Vein endothelial cell (primary cell): ENCODE data around the gene CARNS1. TPM values are rescaled to one million over a fixed set of nuclear protein-coding genes. Genes with fewer than 3 reads are reported as not detected.

Source experiments
- small RNA-seq: library from RNA; depleted of rRNA; stranded (forward); fragments of <200 nt; gene quantifications from one replicate; pipeline ENCODE3, GENCODE V24; 2012
- total RNA-seq: library from RNA; depleted of rRNA; stranded (reverse); fragments of >200 nt; gene quantifications from 2 replicates; pipeline ENCODE4 v1.2.3, GENCODE V29; 2012

CARNS1 gene
- total RNA-seq = 0.19 and 0.33 TPM in 2 replicates

GRCh38 chr11:67415501-67416304 is at the start of gene CARNS1:
CARNS1 (plus strand) TSS chr11:67415678; CDS start chr11:67416200, 522 bp downstream.

GRCh38 chr11:67372993-67373647 is 42.4 kb upstream of the CARNS1 start, which contains the start of gene CLCF1:
CLCF1 (minus strand) TSS chr11:67373598; CDS start chr11:67373539, 59 bp downstream.

GRCh38 chr11:67391304-67392182 is 23.9 kb upstream of the CARNS1 start, which contains the start of gene RAD9A:
RAD9A (plus strand) TSS chr11:67391986; CDS start chr11:67392045, 59 bp downstream.

GRCh38 chr11:67401495-67402191 is 13.8 kb upstream of the CARNS1 start, which contains the start of gene PPP1CA:
PPP1CA (minus strand) TSS chr11:67401858; CDS start chr11:67401782, 76 bp downstream.

GRCh38 chr11:67428052-67429001 is 12.8 kb downstream of the CARNS1 start, which contains the start of gene RPS6KB2:
RPS6KB2 (plus strand) TSS chr11:67428494; CDS start chr11:67428546, 52 bp downstream.

GRCh38 chr11:67437082-67437808 is 21.8 kb downstream of the CARNS1 start, which contains the start of gene PTPRCAP:
PTPRCAP (minus strand) TSS chr11:67437682; CDS start chr11:67437619, 63 bp downstream.

GRCh38 chr11:67452141-67452952 is 36.9 kb downstream of the CARNS1 start, which contains the start of gene GPR152:
GPR152 (minus strand) TSS chr11:67452729; CDS start chr11:67452724, 5 bp downstream.

GRCh38 chr11:67455054-67455453 is 39.6 kb downstream of the CARNS1 start, which contains the start of gene CABP4:
CABP4 (plus strand) TSS chr11:67455354; CDS start chr11:67455424, 70 bp downstream.

GRCh38 chr11:67468759-67469507 is 53.5 kb downstream of the CARNS1 start, which contains the start of gene TMEM134:
TMEM134 (minus strand) TSS chr11:67469251; CDS start chr11:67469192, 59 bp downstream.

Small RNAs within 50 kb of the gene (small RNA-seq; reads per million reads assigned to genes)
- not detected for gene RNU6-1238P

Other genes with a start within 250 kb of the CARNS1 start
- 40.5 and 46.1 TPM in 2 replicates for gene GRK2, start 149.2 kb upstream of the CARNS1 start, total RNA-seq
- 25.5 and 38.4 TPM in 2 replicates for gene ANKRD13D, start 126.4 kb upstream of the CARNS1 start, total RNA-seq
- 11.4 and 12.1 TPM in 2 replicates for gene SSH3, start 112.1 kb upstream of the CARNS1 start, total RNA-seq
- 53.0 and 75.8 TPM in 2 replicates for gene POLD4, start 62.1 kb upstream of the CARNS1 start, total RNA-seq
- gene CLCF1, start 42.1 kb upstream of the CARNS1 start, total RNA-seq = 4.6 TPM in 2 replicates
- gene RAD9A, start 23.7 kb upstream of the CARNS1 start, total RNA-seq = 6.7 and 8.8 TPM in 2 replicates
- 275 and 323 TPM in 2 replicates for gene PPP1CA, start 13.8 kb upstream of the CARNS1 start, total RNA-seq
- gene TBC1D10C, start 11.6 kb upstream of the CARNS1 start, total RNA-seq = under 0.01 and 0.19 TPM in 2 replicates
- gene RPS6KB2, start 12.8 kb downstream of the CARNS1 start, total RNA-seq = 43.0 and 44.4 TPM in 2 replicates
- 0.19 and 0.33 TPM in 2 replicates for gene PTPRCAP, start 22.0 kb downstream of the CARNS1 start, total RNA-seq
- gene CORO1B, start 27.8 kb downstream of the CARNS1 start, total RNA-seq = 139 and 168 TPM in 2 replicates
- gene GPR152, start 37.1 kb downstream of the CARNS1 start, total RNA-seq = not detected in 2 replicates
- 1.9 and 3.9 TPM in 2 replicates for gene CABP4, start 39.7 kb downstream of the CARNS1 start, total RNA-seq
- 24.7 and 32.0 TPM in 2 replicates for gene TMEM134, start 53.6 kb downstream of the CARNS1 start, total RNA-seq
- 38.9 and 59.1 TPM in 2 replicates for gene AIP, start 67.3 kb downstream of the CARNS1 start, total RNA-seq
- 7.3 and 11.4 TPM in 2 replicates for gene PITPNM1, start 89.7 kb downstream of the CARNS1 start, total RNA-seq
- gene CDK2AP2, start 92.5 kb downstream of the CARNS1 start, total RNA-seq = 24.2 and 24.6 TPM in 2 replicates
- not detected in 2 replicates for gene CABP2, start 107.8 kb downstream of the CARNS1 start, total RNA-seq
- 524 and 841 TPM in 2 replicates for gene GSTP1, start 168.1 kb downstream of the CARNS1 start, total RNA-seq
- gene NDUFV1, start 191.3 kb downstream of the CARNS1 start, total RNA-seq = 161 and 225 TPM in 2 replicates
- 5.2 and 10.6 TPM in 2 replicates for gene NUDT8, start 214.3 kb downstream of the CARNS1 start, total RNA-seq
- not detected in 2 replicates for gene TBX10, start 224.1 kb downstream of the CARNS1 start, total RNA-seq
- not detected in 2 replicates for gene ACY3, start 235.1 kb downstream of the CARNS1 start, total RNA-seq